GM18517 (cell line): ENCODE results near the gene VPS13D.
A peak's percentile ranks its signal among the peaks of the same experiment; 100 is the strongest.

ENCODE experiments used
- ATAC-seq: cut with Tn5 transposase; IDR thresholded peaks from one replicate; pipeline ENCODE4 v1.9.1; 2021; ENCODE audit warnings: mild to moderate bottlenecking, moderate library complexity; ENCODE audit not compliant: unreplicated experiment

Gene VPS13D, protein sequence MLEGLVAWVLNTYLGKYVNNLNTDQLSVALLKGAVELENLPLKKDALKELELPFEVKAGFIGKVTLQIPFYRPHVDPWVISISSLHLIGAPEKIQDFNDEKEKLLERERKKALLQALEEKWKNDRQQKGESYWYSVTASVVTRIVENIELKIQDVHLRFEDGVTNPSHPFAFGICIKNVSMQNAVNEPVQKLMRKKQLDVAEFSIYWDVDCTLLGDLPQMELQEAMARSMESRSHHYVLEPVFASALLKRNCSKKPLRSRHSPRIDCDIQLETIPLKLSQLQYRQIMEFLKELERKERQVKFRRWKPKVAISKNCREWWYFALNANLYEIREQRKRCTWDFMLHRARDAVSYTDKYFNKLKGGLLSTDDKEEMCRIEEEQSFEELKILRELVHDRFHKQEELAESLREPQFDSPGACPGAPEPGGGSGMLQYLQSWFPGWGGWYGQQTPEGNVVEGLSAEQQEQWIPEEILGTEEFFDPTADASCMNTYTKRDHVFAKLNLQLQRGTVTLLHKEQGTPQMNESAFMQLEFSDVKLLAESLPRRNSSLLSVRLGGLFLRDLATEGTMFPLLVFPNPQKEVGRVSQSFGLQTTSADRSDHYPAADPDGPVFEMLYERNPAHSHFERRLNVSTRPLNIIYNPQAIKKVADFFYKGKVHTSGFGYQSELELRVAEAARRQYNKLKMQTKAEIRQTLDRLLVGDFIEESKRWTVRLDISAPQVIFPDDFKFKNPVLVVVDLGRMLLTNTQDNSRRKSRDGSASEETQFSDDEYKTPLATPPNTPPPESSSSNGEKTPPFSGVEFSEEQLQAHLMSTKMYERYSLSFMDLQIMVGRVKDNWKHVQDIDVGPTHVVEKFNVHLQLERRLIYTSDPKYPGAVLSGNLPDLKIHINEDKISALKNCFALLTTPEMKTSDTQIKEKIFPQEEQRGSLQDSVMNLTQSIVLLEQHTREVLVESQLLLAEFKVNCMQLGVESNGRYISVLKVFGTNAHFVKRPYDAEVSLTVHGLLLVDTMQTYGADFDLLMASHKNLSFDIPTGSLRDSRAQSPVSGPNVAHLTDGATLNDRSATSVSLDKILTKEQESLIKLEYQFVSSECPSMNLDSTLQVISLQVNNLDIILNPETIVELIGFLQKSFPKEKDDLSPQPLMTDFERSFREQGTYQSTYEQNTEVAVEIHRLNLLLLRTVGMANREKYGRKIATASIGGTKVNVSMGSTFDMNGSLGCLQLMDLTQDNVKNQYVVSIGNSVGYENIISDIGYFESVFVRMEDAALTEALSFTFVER (N-terminal part only)

DNA sequence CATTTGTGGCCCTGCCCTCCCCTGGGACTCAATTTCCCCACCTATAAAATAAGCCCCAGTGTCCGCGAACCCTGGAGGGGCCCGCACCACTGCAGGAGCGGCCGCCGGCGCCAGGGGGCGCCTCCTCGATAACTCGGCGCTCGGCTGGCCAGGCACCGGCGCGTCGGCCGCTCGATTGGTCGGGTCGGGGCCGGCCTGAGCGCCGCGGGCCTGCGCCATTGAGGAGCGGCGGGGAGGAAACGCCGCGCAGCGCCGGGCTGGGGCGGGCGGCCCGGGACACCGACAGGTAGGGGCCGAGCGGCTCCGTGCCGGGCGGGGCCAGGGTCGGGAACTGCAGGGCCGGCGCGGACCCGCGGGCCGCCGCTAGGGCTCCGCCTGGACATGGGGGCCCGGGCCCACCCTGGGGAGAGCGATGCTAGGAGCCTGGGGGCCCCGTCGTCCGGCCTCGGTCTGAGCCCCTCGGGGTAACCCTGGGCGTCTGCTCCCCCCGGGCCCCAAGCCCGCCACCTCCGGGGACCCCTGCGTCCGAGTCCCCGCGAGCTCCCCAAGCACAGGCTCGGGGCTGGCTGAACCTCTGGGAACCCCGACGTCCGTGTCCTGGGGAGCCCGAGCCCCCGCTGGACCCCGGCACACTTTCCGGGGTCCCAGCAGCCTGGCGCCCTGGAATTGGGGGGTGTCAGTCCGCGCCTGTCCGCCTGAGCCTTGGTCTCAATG, at the start of gene VPS13D:
Gene VPS13D, plus strand, starts transcription at position 196 of the 714 bp plus-strand sequence. CDS start 4,237 bp downstream, outside the sequence.
- peak; percentile 47 for ATAC-seq

DNA sequence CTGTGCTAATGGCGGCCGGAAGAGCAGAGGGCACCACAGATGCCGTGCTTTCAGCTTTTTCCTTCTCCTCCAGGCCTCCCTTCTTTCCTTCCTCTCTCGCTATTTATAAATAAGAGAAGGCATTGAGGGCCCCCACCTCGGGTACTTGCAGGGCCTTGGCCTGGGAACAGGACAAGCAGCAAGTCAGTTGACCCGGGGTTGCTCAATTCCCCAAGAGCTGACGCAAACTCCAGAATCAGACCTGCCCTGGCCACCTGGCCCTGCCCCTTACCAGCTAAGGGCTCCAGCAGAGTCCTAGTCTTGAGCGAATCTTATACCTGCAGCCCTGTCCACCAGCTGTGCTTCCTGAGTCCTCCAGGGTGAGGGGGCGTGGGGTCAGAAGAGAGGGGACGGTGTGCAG, 49.5 kb upstream of the VPS13D start:
- no peak for ATAC-seq

DNA sequence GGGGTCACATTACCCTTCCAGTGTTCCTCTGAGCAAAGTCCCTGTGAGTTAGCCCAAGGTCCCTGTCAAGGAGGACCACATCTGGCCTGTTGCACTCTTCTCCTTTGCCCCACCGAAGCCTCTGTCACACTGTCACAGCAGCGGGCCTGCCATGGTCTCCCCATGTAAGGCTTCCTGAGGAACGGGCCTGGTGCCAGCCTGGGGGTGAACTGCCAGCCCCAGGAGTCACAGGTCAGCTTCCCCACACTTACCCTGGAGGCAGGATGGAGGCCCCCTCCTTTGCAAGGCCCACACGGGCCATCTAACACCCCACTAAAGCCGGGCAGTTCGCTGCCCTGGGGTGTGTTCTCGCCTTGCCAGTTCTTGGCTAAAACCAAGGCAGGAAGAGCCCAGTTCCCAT, 48.9 kb upstream of the VPS13D start:
- ATAC-seq: no peak

DNA sequence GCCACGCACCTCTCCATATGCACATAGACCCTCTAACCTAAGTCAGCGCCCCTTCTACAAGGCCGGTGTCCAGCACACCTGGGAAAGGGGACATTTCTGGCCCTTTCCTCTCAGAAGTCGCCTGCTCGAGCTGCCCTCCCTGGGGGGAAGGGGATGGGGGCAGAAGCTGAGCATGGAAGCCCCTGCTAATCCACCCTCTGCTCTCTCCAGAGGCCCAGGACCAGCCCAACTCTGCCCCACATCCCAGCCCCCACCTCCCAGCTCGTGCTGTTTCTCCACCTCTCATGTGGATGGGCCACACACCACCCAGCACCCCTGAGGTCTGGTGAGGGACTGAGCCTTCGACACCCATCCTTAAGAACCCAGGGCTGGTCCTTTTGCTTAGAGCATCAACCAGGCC, 48.3 kb upstream of the VPS13D start:
- ATAC-seq: no peak

DNA sequence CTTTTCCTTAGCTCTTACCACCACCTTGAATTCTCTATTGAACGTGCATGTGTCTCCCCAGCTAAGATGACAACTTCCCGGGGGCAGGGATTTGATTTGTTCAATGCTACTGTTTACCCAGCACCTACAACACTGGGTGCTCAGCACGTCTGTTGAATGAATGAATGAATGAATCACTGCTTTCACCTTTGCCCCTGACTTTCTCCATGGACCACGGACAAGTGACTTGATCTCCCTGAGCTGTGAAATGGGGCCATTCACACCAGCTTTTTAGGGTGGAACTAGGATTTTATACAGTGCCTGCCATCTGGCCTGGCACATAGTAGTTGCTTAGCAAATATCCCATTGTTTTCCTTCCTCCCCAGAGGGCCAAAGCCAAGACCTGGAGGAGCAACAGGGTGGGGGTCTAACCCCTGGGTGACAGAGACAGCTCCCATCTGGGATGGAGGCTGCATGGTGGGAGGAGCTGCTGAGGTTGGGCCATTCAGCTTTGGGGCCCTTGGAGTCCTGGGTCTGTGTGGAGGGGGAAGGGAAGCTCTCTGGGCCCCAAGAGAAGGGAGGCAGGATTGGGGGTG, 47.3 kb upstream of the VPS13D start:
- ATAC-seq: no peak

DNA sequence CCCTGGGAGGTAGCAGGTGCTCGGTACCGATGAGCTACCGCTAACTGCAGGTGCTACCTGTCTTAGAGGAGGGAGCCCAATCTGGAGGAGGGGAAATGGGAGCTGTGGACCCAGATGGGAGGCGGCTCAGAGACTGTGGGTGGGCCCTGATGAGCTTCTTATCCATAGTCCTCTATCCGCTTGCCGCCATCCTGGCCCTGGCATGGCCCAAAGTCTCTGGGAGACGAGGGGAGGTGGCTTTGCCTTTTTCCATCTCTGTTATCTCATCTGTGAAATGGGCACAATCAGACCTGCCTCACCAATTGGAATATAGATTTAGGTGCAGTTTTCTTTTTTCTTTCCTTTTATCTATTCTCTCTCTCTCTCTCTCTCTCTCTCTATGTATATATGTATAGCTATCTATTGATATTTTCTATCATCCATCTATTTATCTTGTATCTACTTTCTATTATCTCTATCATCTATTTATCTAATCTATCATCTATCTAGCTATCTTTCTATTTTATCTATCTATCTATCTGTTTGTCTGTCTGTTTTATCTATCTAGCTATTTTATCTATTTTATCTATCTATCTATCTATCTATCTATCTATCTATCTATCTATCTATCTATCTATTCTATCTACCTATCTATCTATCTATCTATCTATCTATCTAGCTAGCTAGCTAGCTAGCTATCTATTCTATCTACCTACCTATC, 46.6 kb upstream of the VPS13D start:
- ATAC-seq: no peak

DNA sequence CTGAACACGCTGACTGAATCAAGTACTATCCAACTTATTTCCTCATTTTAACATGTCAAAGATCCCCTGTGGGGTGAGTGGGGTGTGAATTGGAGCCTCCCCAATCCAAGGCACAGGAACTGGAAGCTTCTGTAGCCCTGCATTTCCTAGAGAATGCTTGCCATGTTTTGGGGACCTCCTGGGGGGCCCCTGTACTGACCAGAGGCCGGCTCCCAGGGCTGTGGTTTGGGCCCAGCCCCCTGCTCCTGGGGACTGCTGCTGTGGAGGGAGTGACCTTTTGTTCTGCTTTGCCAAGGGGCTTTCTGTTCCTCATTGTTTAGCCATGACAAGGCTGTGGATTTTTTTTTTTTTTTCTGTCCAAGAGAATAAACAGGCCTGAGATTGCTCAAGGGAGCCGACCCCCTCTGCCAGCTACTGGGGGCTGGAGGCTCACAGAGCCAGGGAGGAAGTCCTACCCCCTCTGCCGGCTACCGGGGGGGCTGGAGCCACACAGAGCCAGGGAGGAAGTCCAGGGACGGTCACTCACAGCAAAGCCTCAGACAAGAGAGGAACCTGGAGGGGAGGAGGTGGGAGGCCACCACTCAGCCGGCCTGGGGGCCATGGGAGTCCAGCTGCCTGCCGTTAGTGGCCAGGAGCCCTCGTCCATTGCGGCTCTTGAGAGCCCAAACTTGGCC, 45.7 kb upstream of the VPS13D start:
- ATAC-seq: no peak

DNA sequence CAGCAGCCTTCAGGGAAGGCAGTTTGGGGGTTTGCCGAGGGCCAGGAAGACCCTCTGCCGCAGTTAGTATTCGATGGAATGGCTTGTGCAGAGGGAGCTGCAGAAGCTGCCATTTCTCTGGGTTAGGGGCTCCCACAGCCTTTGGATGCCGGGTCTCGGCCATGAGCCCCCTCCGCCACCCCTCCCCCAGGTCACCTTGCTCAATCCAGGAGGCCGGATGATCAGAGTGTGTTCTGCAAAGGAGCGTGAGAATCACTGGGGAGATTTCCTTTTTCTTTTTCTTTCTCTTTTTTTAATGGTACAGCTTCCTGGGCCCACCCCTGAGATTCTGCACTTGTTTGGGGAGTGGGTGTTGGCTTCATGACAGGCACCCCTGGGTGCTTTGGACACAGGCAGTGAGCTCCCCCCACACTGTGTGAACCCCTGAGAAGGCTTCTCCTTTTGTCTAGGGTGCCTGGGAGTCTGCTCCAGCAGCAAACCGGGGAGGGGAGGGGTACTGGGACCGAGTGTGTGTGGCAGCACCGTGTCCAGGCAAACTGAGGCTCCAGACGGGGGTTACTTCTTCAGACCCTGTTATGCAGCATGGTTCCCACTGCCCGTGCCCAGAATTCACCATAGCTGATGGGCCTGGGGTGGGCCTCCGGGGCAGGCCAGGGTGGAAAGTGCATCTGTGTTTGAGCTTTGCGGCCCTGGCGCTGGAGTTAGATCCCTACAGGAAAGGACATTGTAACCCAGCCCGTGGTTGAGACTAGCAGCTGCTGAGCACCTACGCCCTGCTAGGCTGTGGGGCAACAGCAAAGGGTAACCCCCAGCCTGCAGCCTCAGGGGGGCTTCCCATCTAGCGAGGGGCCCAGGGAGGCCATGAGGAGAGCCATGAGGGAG, 44.6 kb upstream of the VPS13D start:
- no peak for ATAC-seq

DNA sequence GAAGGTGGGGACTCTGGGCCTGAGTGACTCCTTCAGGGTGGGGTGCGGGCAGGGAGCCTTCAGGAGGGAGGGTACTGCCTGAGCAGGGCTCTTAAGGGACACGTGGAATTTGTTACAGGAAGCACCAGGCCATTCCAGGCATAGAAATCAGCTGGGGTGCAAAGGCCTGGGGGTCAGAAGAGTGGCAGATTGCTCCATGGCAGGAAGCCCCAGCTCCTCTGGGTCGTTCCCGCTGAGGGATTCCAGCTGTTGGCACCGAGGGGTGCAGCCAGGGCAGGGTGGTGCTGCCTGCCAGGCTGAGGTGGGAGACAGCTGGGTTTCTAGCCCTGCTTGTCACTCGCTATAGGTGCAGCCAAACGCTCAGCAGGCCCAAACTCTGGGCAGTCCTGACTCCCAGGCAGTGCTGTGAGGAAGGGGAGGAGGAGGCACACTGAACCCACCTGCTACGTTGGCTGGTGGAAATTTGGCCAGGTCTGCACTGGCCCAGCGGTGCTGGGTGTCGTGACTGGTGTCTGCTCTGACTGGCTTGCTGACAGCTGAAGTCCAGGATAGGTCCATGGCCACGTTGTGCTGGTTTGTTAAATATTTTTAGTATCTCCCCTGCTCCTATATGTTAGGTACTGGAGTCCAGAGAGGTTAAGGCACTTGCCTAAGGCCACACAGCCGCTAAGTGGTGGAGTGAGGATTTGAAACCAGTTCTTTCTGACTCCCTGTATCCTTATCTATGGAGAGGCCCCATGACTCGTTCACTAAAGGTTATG, 43.7 kb upstream of the VPS13D start:
- ATAC-seq: no peak

DNA sequence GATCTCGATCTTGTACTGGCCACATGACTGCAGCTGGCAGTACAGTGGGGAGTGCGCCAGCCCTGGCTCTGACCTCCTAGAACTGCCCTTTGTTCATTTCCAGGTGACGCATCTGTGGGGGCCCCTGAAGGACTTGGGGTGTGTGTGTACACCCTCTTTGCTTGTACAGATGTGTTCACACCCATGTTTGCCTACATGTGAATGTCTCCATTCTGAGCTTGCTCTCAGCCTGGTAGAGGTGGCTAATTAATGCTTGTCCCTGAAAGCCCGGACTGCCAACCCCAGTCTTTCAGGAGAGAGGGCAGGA, 43.2 kb upstream of the VPS13D start:
- ATAC-seq: no peak

DNA sequence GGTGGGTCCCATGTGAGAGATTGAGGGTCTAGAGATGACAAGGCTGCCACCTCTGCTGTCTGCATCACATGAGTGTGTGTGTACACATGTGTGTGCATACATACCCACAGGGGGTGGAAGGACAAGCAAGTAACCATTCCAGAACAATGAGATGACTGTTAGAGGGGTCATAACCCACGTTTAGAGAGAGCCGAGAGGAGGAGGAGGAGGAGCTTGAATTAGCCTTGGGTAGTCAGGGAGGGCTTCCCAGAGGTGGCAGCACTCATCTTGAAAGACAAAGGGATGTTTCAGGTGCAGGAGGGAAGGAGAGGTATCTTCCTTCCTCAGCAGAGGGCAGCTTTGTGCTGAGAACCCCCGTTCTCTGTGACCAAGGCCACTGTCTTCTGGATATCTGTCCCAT, 41.7 kb upstream of the VPS13D start:
- ATAC-seq: no peak

DNA sequence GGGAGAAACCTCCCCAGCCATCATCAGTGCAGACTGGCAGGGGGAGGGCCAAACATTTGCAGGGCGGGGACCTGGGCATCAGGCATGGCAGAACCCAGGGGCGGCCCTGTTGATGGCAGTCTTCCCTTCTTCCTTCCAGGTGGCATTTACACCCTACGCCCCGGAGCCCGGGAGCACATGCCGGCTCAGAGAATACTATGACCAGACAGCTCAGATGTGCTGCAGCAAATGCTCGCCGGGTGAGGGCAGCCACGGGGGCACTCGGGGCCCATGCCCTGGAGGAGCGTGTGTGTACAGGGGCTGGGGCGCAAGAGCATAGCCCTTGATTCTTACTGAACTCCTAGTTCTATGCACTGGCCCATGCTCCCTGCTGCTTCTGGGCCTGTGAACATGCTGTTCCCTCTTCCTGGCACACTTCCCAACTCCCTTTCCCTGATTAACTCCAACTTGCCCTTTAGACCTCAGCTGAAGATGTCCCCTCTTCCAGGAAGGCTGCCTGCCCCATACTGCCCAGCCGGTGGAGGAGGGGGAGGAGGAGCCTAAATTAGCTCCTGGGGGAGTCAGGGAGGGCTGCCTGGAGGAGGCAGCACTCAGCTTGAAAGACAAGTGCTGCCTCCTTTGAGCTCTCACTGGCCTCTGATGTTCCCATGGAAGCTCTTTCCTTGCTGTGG, 41.0 kb upstream of the VPS13D start:
- no peak for ATAC-seq

DNA sequence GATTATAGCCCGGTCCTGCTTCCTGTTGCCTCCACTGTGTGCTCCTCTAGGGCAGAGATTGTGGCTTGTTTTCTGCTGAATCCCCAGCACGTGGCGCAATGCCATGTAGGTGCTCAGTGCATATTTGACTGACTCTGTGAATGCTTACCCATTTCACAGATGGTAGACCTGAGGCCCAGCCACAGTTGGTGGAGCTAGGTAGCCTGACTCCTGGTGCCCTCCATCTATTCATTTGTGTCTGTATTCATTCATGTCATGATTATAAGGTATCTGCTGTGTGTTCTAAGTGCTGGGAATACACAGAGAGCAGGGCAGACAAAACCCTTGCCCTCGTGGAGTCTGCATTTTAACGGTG, 40.5 kb upstream of the VPS13D start:
- no peak for ATAC-seq

DNA sequence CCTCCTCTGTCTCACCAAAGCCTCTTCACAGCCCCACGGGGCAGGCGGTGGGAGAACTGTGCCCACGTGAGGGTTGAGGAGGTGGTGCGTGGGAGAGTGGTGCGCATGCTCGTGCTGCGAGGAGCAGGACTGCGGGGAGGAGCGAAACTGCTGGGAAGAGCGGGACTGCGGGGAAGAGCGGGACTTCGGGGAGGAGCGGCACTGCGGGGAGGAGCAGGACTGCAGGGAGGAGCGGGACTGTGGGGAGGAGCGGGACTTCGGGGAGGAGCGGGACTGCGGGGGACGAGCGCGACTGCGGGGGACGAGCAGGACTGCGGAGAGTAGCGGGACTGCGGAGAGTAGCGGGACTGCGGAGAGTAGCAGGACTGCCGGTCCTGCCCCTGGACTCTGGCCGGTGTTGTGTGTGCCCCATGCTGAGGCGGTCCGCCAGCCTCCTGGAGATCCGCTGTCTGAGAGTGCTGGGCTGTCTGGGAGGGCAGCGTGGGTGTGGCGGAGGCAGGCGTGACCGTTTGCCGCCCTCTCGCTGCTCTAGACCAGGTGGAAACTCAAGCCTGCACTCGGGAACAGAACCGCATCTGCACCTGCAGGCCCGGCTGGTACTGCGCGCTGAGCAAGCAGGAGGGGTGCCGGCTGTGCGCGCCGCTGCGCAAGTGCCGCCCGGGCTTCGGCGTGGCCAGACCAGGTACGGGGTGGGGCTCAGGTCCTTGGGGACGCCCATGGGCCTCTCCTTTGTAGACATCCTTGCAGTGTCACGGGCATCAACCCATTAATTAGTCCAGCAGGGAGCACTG, 38.4 kb upstream of the VPS13D start:
- ATAC-seq: no peak

DNA sequence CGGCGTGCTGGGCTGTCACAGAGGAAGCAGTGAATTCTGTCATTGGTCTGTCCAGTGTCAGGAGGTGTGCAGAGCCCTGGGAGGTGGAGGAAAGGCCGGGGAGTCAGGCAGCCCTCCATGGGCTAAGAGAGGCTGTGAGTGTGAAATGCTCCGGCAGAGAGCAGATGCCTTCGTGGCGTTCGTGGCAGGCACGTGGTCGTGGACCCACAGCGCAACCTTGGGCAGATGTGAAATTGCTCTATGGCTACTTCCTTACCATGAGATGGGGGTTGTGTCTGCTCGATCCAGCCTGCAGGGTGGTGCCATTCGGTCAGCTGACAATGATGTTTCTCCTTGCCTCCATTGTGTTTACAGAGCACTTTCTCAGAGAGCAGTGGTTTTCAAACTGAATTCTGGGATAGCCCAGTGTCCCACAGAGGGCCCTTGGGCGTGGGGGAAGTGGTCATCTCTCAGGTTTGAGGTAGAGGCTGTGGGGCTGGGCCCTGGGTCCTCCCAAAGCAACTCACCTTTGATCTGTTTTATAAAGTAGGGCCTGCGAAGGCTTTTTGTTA, 35.1 kb upstream of the VPS13D start:
- no peak for ATAC-seq

DNA sequence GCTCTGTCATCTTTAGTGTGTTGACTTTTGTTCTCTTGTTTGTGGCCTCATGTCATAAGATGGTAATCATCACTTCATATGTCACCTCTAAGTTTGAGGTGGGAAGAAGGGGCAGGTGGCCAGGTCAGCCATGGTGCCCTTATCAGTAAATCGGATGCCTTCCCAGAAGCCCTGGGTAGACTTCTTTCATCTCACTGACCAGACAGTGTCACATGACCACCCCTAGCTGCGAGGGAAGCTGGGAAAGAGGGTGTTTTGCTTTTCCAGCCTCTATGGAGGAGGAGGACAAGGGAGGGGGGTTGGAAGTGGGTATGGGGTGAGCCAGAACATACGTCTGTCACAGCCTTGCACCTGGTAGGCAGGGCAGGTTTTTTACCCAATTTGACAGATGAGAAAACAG, 34.4 kb upstream of the VPS13D start:
- ATAC-seq: no peak
